Naive thymus-derived CD8-positive, alpha-beta T cell (primary cell): ENCODE measurements around the gene CDH23. TPM values are rescaled to one million over a fixed set of nuclear protein-coding genes. Genes with fewer than 3 reads are reported as not detected.

Source experiments
- ATAC-seq, 2 donors: fragments of 150-1000 bp; cut with Tn5 transposase in 1 of 2; sonication (Bioruptor Pico), chemical (Tn5 transposase) in 1 of 2; 1 replicate in 1 of 2; 2 replicates in 1 of 2; pipeline ENCODE4 v1.10.0; 2021; ENCODE audit warnings: mild to moderate bottlenecking in 2 of 2, moderate library complexity in 2 of 2
- POLR2A ChIA-PET: fragments of 350-600 bp; sonication (Branson Sonifier 250); formaldehyde crosslinking; loops from one replicate; lab custom pipeline; 2021; ENCODE audit warnings: antibody characterized with exemption; lab: Charles Lee
- DNase-seq, 10 donors: peaks; one replicate each; pipeline versions ENCODE4 v3.0.0 to v3.0.0-alpha.2; 2020 to 2022
- H3K27ac Mint-ChIP-seq, 10 donors: one replicate each; pipeline ENCODE4 v1.8.0; 2020 to 2022; ENCODE audit warnings: mild to moderate bottlenecking in 10 of 10, mixed read lengths in 10 of 10, moderate library complexity in 4 of 10, inconsistent platforms in 1 of 10
- H3K27me3 Mint-ChIP-seq, 5 donors: one replicate each; pipeline ENCODE4 v1.8.0; 2021 to 2022; ENCODE audit warnings: mixed read lengths in 5 of 5
- H3K36me3 Mint-ChIP-seq, 3 donors: one replicate each; pipeline ENCODE4 v1.8.0; 2020 to 2022; ENCODE audit warnings: mixed read lengths in 3 of 3, mild to moderate bottlenecking in 2 of 3, inconsistent platforms in 1 of 3
- H3K4me1 Mint-ChIP-seq, 4 donors: one replicate each; pipeline ENCODE4 v1.8.0; 2021 to 2022; ENCODE audit warnings: mixed read lengths in 4 of 4
- H3K4me3 Mint-ChIP-seq, 10 donors: one replicate each; pipeline ENCODE4 v1.8.0; 2020 to 2022; ENCODE audit warnings: mild to moderate bottlenecking in 10 of 10, mixed read lengths in 10 of 10, moderate library complexity in 6 of 10, inconsistent platforms in 1 of 10
- H3K9me3 Mint-ChIP-seq, 9 donors: one replicate each; pipeline ENCODE4 v1.8.0; 2020 to 2022; ENCODE audit warnings: mixed read lengths in 9 of 9, mild to moderate bottlenecking in 3 of 9, inconsistent platforms in 1 of 9, moderate library complexity in 1 of 9
- polyA plus RNA-seq, 3 donors: library from polyadenylated mRNA; unstranded; fragments of 300-500 nt; fragmentation: Illumina TruSeq; gene quantifications; one replicate each; pipeline ENCODE4 v1.2.3, GENCODE V29; 2021
- total RNA-seq, 8 experiments: library from RNA in 2 of 8; stranded (reverse) in 2 of 8; gene quantifications; one replicate each; pipeline ENCODE4 v1.2.3 and lab custom pipeline; 2021 to 2026

Gene CDH23
- total and polyA plus RNA-seq, 5 experiments from 2014 or later = 0.82 to 10.2 (median 3.8) TPM

- Mint-ChIP-seq H3K4me3 (no peak overlapping the region), H3K27me3 (peaks cover 0 to 1% (median 0%) of the 10 kb centered on the region in 5 donors), H3K36me3 (no peaks in the 10 kb centered on the region), H3K4me1 (peaks cover 0 to 1% (median 0%) of the 10 kb centered on the region in 4 donors), H3K27ac (no peak overlapping the region), H3K9me3 (no peaks in the 10 kb centered on the region)
- ATAC-seq = no peak
- DNase-seq = no peak
- POLR2A ChIA-PET = no interaction called here
Observed at GRCh38 chr10:71440506-71441035, 43.9 kb downstream of the CDH23 start.

- Mint-ChIP-seq H3K27ac (no peak overlapping the region), H3K36me3 (no peaks in the 10 kb centered on the region), H3K9me3 (no peaks in the 10 kb centered on the region), H3K4me1 (peaks cover 0 to 1% (median 0%) of the 10 kb centered on the region in 4 donors), H3K27me3 (peaks cover 0 to 1% (median 0%) of the 10 kb centered on the region in 5 donors), H3K4me3 (no peak overlapping the region)
- DNase-seq = no peak
- POLR2A ChIA-PET = no interaction called here
- no peak for ATAC-seq
Observed at GRCh38 chr10:71442000-71442399, 45.3 kb downstream of the CDH23 start.

GRCh38 chr10:71442859-71443570, 46.3 kb downstream of the CDH23 start:
- H3K4me1 Mint-ChIP-seq = peaks cover 0 to 1% (median 0%) of the 10 kb centered on the region in 4 donors
- ATAC-seq (no peak), DNase-seq (no peak)
- H3K9me3 Mint-ChIP-seq = no peaks in the 10 kb centered on the region
- H3K36me3 Mint-ChIP-seq = no peaks in the 10 kb centered on the region
- H3K27me3 Mint-ChIP-seq = peaks cover 0 to 1% (median 0%) of the 10 kb centered on the region in 5 donors
- no peak overlapping the region for H3K27ac Mint-ChIP-seq
- POLR2A ChIA-PET = no interaction called here
- H3K4me3 Mint-ChIP-seq = no peak overlapping the region

GRCh38 chr10:71443676-71444075, 47.0 kb downstream of the CDH23 start:
- Mint-ChIP-seq H3K36me3 (no peaks in the 10 kb centered on the region), H3K4me3 (no peak overlapping the region), H3K4me1 (peaks cover 0 to 1% (median 0%) of the 10 kb centered on the region in 4 donors), H3K9me3 (no peaks in the 10 kb centered on the region), H3K27me3 (peaks cover 0 to 1% (median 0%) of the 10 kb centered on the region in 5 donors), H3K27ac (no peak overlapping the region)
- DNase-seq = no peak
- POLR2A ChIA-PET = no interaction called here
- ATAC-seq = no peak

- H3K27ac Mint-ChIP-seq = peak overlapping the region in 1 of 10 donors; percentile 25
- H3K36me3 Mint-ChIP-seq = no peaks in the 10 kb centered on the region
- H3K4me1 Mint-ChIP-seq = peaks cover 0 to 1% (median 0%) of the 10 kb centered on the region in 4 donors
- H3K4me3 Mint-ChIP-seq = no peak overlapping the region
- POLR2A ChIA-PET = no interaction called here
- DNase-seq = no peak
- H3K9me3 Mint-ChIP-seq = no peaks in the 10 kb centered on the region
- H3K27me3 Mint-ChIP-seq = peaks cover 0 to 1% (median 0%) of the 10 kb centered on the region in 5 donors
- ATAC-seq = no peak
Observed at GRCh38 chr10:71444284-71445054, 47.7 kb downstream of the CDH23 start.

- no peaks in the 10 kb centered on the region for H3K27me3 Mint-ChIP-seq
- POLR2A ChIA-PET = no interaction called here
- no peaks in the 10 kb centered on the region for H3K4me1 Mint-ChIP-seq
- H3K4me3 Mint-ChIP-seq = no peak overlapping the region
- H3K36me3 Mint-ChIP-seq = no peaks in the 10 kb centered on the region
- no peak overlapping the region for H3K27ac Mint-ChIP-seq
- ATAC-seq (no peak), DNase-seq (no peak)
- H3K9me3 Mint-ChIP-seq = no peaks in the 10 kb centered on the region
Observed at GRCh38 chr10:71447676-71448075, 51.0 kb downstream of the CDH23 start.

GRCh38 chr10:71448146-71448545, 51.4 kb downstream of the CDH23 start:
- H3K27me3 Mint-ChIP-seq = no peaks in the 10 kb centered on the region
- DNase-seq (no peak), ATAC-seq (no peak)
- no peaks in the 10 kb centered on the region for H3K9me3 Mint-ChIP-seq
- no peak overlapping the region for H3K4me3 Mint-ChIP-seq
- peak overlapping the region in 1 of 10 donors; percentile 40 for H3K27ac Mint-ChIP-seq
- no peaks in the 10 kb centered on the region for H3K36me3 Mint-ChIP-seq
- POLR2A ChIA-PET = no interaction called here
- H3K4me1 Mint-ChIP-seq = no peaks in the 10 kb centered on the region

GRCh38 chr10:71449026-71449425, 52.3 kb downstream of the CDH23 start:
- H3K4me1 Mint-ChIP-seq = no peaks in the 10 kb centered on the region
- H3K27me3 Mint-ChIP-seq = no peaks in the 10 kb centered on the region
- DNase-seq = no peak
- no peak for ATAC-seq
- H3K9me3 Mint-ChIP-seq = no peaks in the 10 kb centered on the region
- no peaks in the 10 kb centered on the region for H3K36me3 Mint-ChIP-seq
- H3K4me3 Mint-ChIP-seq = no peak overlapping the region
- POLR2A ChIA-PET = no interaction called here
- no peak overlapping the region for H3K27ac Mint-ChIP-seq

- ATAC-seq = no peak
Observed at GRCh38 chr10:71451754-71452153, 55.0 kb downstream of the CDH23 start.

GRCh38 chr10:71453186-71453585, 56.5 kb downstream of the CDH23 start:
- Mint-ChIP-seq H3K4me3 (no peak overlapping the region), H3K4me1 (no peaks in the 10 kb centered on the region), H3K27ac (peak overlapping the region in 1 of 10 donors; percentile 71), H3K36me3 (no peaks in the 10 kb centered on the region), H3K27me3 (peaks cover 0 to 4% (median 0%) of the 10 kb centered on the region in 5 donors), H3K9me3 (no peaks in the 10 kb centered on the region)
- no peak for DNase-seq
- ATAC-seq = no peak
- POLR2A ChIA-PET = no interaction called here

More at GRCh38 chr10:71451754-71452153, 55.0 kb downstream of the CDH23 start:
- Mint-ChIP-seq H3K4me3 (no peak overlapping the region), H3K4me1 (no peaks in the 10 kb centered on the region), H3K27ac (no peak overlapping the region), H3K36me3 (no peaks in the 10 kb centered on the region), H3K27me3 (peaks cover 0 to 4% (median 0%) of the 10 kb centered on the region in 5 donors), H3K9me3 (no peaks in the 10 kb centered on the region)
- no peak for DNase-seq
- POLR2A ChIA-PET = no interaction called here

- H3K27ac Mint-ChIP-seq = no peak overlapping the region
- DNase-seq (no peak), ATAC-seq (no peak)
- H3K4me1 Mint-ChIP-seq = no peaks in the 10 kb centered on the region
- H3K9me3 Mint-ChIP-seq = no peaks in the 10 kb centered on the region
- no peak overlapping the region for H3K4me3 Mint-ChIP-seq
- H3K27me3 Mint-ChIP-seq = peaks cover 0 to 4% (median 0%) of the 10 kb centered on the region in 5 donors
- H3K36me3 Mint-ChIP-seq = no peaks in the 10 kb centered on the region
- POLR2A ChIA-PET = no interaction called here
Observed at GRCh38 chr10:71454347-71454746, 57.6 kb downstream of the CDH23 start.

GRCh38 chr10:71455035-71455434, 58.3 kb downstream of the CDH23 start:
- no peaks in the 10 kb centered on the region for H3K36me3 Mint-ChIP-seq
- peaks cover 0 to 4% (median 0%) of the 10 kb centered on the region in 5 donors for H3K27me3 Mint-ChIP-seq
- H3K27ac Mint-ChIP-seq = no peak overlapping the region
- DNase-seq (no peak), ATAC-seq (no peak)
- no peak overlapping the region for H3K4me3 Mint-ChIP-seq
- POLR2A ChIA-PET = no interaction called here
- no peaks in the 10 kb centered on the region for H3K4me1 Mint-ChIP-seq
- H3K9me3 Mint-ChIP-seq = no peaks in the 10 kb centered on the region

GRCh38 chr10:71456631-71457030, 59.9 kb downstream of the CDH23 start:
- POLR2A ChIA-PET = no interaction called here
- H3K36me3 Mint-ChIP-seq = no peaks in the 10 kb centered on the region
- H3K9me3 Mint-ChIP-seq = no peaks in the 10 kb centered on the region
- ATAC-seq (no peak), DNase-seq (no peak)
- H3K27ac Mint-ChIP-seq = no peak overlapping the region
- H3K4me3 Mint-ChIP-seq = no peak overlapping the region
- peaks cover 0 to 4% (median 0%) of the 10 kb centered on the region in 5 donors for H3K27me3 Mint-ChIP-seq
- H3K4me1 Mint-ChIP-seq = no peaks in the 10 kb centered on the region
